NCI-H187 (cell line): Measurements from ENCODE around the gene CHST14.
"Not testable (repeated sequence)": the region's sequence is repeated elsewhere in the genome, so short reads cannot be mapped to it uniquely, and the experiment has no call there.

Experiments used
- DNase-seq, 2 experiments: peaks; one replicate each; lab custom pipeline; 2025; lab: John Stamatoyannopoulos, UW

CHST14 gene

GRCh38 chr15:40440743-40441564, 29.8 kb upstream of the CHST14 start, which contains the start of gene BAHD1:
BAHD1 (plus strand) TSS chr15:40440953; CDS start chr15:40458465, 17,512 bp downstream.
- peak; percentile 47 to 78 for DNase-seq

- DNase-seq: no peak
These were observed 28.9 kb upstream of the CHST14 start for GRCh38 chr15:40441565-40442531.

GRCh38 chr15:40443255-40443654, 27.5 kb upstream of the CHST14 start:
- no peak for DNase-seq

GRCh38 chr15:40443846-40444245, 26.9 kb upstream of the CHST14 start:
- DNase-seq: no peak

GRCh38 chr15:40444736-40445135, 26.0 kb upstream of the CHST14 start:
- no peak for DNase-seq

GRCh38 chr15:40445421-40445922, 25.3 kb upstream of the CHST14 start:
- DNase-seq: no peak

- no peak for DNase-seq
These were observed 24.6 kb upstream of the CHST14 start for GRCh38 chr15:40446144-40446543.

GRCh38 chr15:40448354-40448753, 22.4 kb upstream of the CHST14 start:
- DNase-seq: no peak

- DNase-seq: no peak
These were observed 21.5 kb upstream of the CHST14 start for GRCh38 chr15:40449275-40449674.

- no peak for DNase-seq
These were observed 20.7 kb upstream of the CHST14 start for GRCh38 chr15:40450047-40450446.

GRCh38 chr15:40451527-40452158, 19.1 kb upstream of the CHST14 start:
- DNase-seq: no peak

- DNase-seq: no peak
These were observed 18.3 kb upstream of the CHST14 start for GRCh38 chr15:40452296-40453090.

- DNase-seq: not testable (repeated sequence)
These were observed 16.8 kb upstream of the CHST14 start for GRCh38 chr15:40453941-40454340.

- no peak for DNase-seq
These were observed 15.8 kb upstream of the CHST14 start for GRCh38 chr15:40454904-40455391.

GRCh38 chr15:40456299-40456712, 14.5 kb upstream of the CHST14 start:
- no peak for DNase-seq

GRCh38 chr15:40456738-40457137, 14.0 kb upstream of the CHST14 start:
- DNase-seq: no peak

GRCh38 chr15:40458495-40459371, 12.1 kb upstream of the CHST14 start:
- DNase-seq: no peak

- DNase-seq: no peak
These were observed 11.3 kb upstream of the CHST14 start for GRCh38 chr15:40459391-40460015.

- no peak for DNase-seq
These were observed 10.4 kb upstream of the CHST14 start for GRCh38 chr15:40460404-40460803.
